ENCODE data around the gene MAPK9. TPM values are rescaled to one million over a fixed set of nuclear protein-coding genes. Genes with fewer than 3 reads are reported as not detected.

MAPK9 gene
- total RNA-seq, 1 donor, result 33.2 TPM

DNA sequence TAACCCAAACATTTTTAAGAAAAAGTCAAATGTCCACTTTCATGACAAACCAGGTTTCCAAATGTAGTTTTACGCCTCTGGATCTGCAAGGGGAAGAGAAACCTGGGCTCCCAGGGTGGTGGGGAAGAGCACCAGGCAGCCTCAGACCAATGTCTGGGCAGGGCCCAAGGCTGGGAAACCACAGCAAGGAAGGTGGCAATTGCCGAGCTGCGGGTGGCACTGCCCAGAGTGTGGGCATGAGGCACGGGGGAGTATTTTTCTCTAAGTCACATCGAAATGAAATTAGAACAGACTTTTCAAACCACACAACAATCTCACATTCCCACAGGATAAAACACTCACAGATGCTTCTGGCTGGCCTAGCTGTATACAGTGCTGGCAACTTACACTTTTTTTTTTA, 50.3 kb downstream of the MAPK9 start:
- DNase-seq (ENCODE audit: low read depth), result no peak
- TF ChIP-seq, protein P1, sequence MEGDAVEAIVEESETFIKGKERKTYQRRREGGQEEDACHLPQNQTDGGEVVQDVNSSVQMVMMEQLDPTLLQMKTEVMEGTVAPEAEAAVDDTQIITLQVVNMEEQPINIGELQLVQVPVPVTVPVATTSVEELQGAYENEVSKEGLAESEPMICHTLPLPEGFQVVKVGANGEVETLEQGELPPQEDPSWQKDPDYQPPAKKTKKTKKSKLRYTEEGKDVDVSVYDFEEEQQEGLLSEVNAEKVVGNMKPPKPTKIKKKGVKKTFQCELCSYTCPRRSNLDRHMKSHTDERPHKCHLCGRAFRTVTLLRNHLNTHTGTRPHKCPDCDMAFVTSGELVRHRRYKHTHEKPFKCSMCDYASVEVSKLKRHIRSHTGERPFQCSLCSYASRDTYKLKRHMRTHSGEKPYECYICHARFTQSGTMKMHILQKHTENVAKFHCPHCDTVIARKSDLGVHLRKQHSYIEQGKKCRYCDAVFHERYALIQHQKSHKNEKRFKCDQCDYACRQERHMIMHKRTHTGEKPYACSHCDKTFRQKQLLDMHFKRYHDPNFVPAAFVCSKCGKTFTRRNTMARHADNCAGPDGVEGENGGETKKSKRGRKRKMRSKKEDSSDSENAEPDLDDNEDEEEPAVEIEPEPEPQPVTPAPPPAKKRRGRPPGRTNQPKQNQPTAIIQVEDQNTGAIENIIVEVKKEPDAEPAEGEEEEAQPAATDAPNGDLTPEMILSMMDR (IDR thresholded peaks at IDR 0.05; ENCODE audit: insufficient read depth, low read depth, low read length), result no peak
- H3K4me3 ChIP-seq (ENCODE audit: low read depth, low read length), result no peak overlapping the region

DNA sequence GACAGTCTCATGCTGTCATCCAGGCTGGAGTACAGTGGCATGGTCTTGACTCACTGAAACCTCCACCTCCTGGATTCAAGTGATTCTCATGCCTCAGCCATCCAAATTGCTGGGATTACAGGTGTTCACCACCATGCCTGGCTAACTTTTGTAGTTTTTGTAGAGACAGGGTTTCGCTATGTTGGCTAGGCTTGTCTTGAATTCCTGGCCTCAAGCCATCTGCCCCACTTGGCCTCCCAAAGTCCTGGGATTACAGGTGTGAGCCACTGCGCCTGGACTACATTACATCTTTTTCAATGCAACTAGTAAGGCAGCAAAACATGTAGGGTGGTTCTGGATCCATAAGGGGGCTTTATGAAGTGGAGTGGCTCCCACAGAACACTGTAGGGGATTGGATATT, 53.3 kb downstream of the MAPK9 start:
- TF ChIP-seq, protein P1 (IDR thresholded peaks at IDR 0.05; ENCODE audit: insufficient read depth, low read depth, low read length), result no peak
- DNase-seq (ENCODE audit: low read depth), result no peak
- H3K4me3 ChIP-seq (ENCODE audit: low read depth, low read length), result no peak overlapping the region

- no peak for DNase-seq (ENCODE audit: low read depth)
These were observed 56.0 kb downstream of the MAPK9 start for GRCh38 chr5:180235846-180236245.

GRCh38 chr5:180235077-180235476, 56.8 kb downstream of the MAPK9 start:
- no peak for DNase-seq (ENCODE audit: low read depth)
- TF ChIP-seq, protein P1 (IDR thresholded peaks at IDR 0.05; ENCODE audit: insufficient read depth, low read depth, low read length), result no peak
- H3K4me3 ChIP-seq (ENCODE audit: low read depth, low read length), result no peak overlapping the region

More at GRCh38 chr5:180235846-180236245, 56.0 kb downstream of the MAPK9 start:
- TF ChIP-seq, protein P1 (IDR thresholded peaks at IDR 0.05; ENCODE audit: insufficient read depth, low read depth, low read length), result no peak
- no peak overlapping the region for H3K4me3 ChIP-seq (ENCODE audit: low read depth, low read length)

DNA sequence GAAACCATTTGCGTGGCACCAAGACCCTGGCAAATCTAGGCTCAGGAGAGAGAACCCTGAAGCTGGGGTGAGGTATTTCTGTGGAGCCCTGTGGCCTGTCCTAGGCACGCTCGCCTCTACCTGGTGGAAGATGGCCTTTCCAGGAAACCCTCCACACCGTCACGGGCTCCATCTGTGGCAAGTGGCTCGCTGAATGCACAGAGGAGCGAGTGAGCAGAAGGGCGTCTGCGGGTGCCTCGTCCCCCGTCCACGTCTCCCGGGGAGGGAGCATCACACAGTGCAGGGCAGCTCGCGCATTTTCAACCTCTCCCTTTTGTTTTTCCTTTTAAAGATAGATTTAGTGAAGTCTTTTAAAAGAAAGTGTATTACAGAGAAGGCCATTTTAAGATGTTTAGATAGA, 57.6 kb downstream of the MAPK9 start:
- DNase-seq (ENCODE audit: low read depth), result no peak
- no peak overlapping the region for H3K4me3 ChIP-seq (ENCODE audit: low read depth, low read length)
- TF ChIP-seq, protein P1 (IDR thresholded peaks at IDR 0.05; ENCODE audit: insufficient read depth, low read depth, low read length), result no peak

DNA sequence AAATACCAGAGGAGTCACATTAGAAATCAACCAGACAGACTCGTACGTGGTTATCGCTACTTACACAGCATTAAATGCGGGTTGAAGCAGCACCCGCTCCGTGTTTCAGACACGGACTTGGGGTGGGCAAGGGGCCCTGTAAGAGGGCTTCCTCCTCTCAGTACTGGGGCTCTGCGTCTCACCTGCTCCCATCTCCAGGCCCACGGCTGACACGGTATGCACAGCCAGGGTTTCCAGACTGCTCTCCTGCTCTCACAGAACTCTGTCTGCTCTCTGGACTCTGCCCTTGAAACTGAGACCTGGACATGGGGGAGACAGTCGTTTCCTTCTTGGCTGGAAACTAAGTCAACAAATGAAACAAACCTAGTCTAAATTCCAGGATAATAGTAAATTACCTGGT, 58.2 kb downstream of the MAPK9 start:
- TF ChIP-seq, protein P1 (IDR thresholded peaks at IDR 0.05; ENCODE audit: insufficient read depth, low read depth, low read length), result no peak
- DNase-seq (ENCODE audit: low read depth), result no peak
- H3K4me3 ChIP-seq (ENCODE audit: low read depth, low read length), result no peak overlapping the region

- no peak overlapping the region for H3K4me3 ChIP-seq (ENCODE audit: low read depth, low read length)
- no peak for DNase-seq (ENCODE audit: low read depth)
- TF ChIP-seq, protein P1 (IDR thresholded peaks at IDR 0.05; ENCODE audit: insufficient read depth, low read depth, low read length), result no peak
These were observed 61.9 kb downstream of the MAPK9 start for GRCh38 chr5:180230017-180230416.

Data from fibroblast of villous mesenchyme (primary cell).